ENCODE measurements around the gene QSOX2. TPM values are rescaled to one million over a fixed set of nuclear protein-coding genes. Genes with fewer than 3 reads are reported as not detected.
A peak's percentile ranks its signal among the peaks of the same experiment; 100 is the strongest.

The QSOX2 gene
- total RNA-seq, 1 donor from 2014 or later, result 15.5 TPM

DNA sequence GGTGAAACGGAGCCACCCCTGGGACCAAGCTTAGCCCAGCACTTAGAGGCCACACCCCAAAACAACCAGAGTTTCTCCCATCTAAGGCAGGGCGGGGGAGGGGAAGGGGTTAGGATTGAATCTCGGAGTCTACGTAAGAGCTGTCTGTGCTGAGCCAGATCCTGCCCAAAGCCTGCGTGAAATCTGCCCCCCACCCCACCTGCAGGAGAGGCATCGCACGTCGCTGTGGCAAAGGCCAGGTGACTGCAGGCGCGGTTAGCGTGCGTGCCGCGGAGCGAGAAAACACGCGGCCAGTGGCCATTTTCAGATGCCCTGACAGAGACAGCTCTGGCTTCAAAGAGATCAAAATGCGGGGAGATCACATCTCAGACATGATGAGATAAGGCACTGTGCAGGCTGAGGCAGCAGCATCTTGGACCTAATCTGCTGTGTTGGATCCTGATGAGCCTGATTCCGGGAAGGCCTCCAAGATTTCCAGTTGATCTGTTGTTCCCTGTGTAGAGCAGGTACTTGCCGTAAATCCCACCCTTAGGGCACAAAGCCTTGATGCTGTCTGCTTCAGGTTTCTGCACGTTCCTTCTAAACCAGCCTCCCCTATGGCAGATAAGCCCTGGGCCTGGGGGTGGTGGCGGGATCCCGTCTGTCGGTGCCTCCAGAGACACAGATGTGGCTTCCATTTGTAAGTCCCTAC, 2.5 kb upstream of the QSOX2 start:
- Mint-ChIP-seq H3K4me3 (ENCODE audit: unreplicated experiment) (no peak overlapping the region), H3K27me3 (ENCODE audit: unreplicated experiment) (peaks cover 13% of the 10 kb centered on the region), H3K9me3 (ENCODE audit: unreplicated experiment) (no peaks in the 10 kb centered on the region), H3K36me3 (ENCODE audit: unreplicated experiment) (no peaks in the 10 kb centered on the region), H3K4me1 (ENCODE audit: unreplicated experiment) (peaks cover 22% of the 10 kb centered on the region), H3K27ac (ENCODE audit: unreplicated experiment) (no peak overlapping the region)
- DNase-seq (ENCODE audit: extremely low spot score, unreplicated experiment), result no peak
- TF ChIP-seq CTCF (IDR thresholded peaks at IDR 0.05), result no peak

DNA sequence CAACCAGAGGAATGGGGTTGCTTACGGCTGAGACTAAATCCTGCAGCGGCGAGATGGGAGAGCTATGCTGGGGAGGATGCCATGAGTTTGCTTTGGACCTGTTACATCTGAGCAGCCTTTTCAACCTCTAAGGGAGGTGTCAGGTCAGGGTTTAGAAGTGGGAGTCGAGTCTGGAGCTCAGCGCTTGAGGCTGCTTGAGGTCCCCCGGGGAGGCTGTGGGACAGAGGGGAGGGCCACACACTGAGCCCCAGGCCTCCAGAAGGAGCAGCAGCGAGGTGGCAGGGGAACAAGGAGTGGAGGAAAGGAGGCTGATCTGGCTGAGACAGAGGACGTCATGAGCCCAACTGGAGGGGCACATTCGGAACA, 1.9 kb upstream of the QSOX2 start:
- H3K27me3 Mint-ChIP-seq (ENCODE audit: unreplicated experiment), result peaks cover 13% of the 10 kb centered on the region
- DNase-seq (ENCODE audit: extremely low spot score, unreplicated experiment), result no peak
- peaks cover 22% of the 10 kb centered on the region for H3K4me1 Mint-ChIP-seq (ENCODE audit: unreplicated experiment)
- no peak overlapping the region for H3K27ac Mint-ChIP-seq (ENCODE audit: unreplicated experiment)
- no peaks in the 10 kb centered on the region for H3K9me3 Mint-ChIP-seq (ENCODE audit: unreplicated experiment)
- no peak for TF ChIP-seq CTCF (IDR thresholded peaks at IDR 0.05)
- H3K36me3 Mint-ChIP-seq (ENCODE audit: unreplicated experiment), result no peaks in the 10 kb centered on the region
- H3K4me3 Mint-ChIP-seq (ENCODE audit: unreplicated experiment), result no peak overlapping the region

- no peak for DNase-seq (ENCODE audit: extremely low spot score, unreplicated experiment)
- H3K27ac Mint-ChIP-seq (ENCODE audit: unreplicated experiment), result no peak overlapping the region
- no peaks in the 10 kb centered on the region for H3K36me3 Mint-ChIP-seq (ENCODE audit: unreplicated experiment)
- H3K9me3 Mint-ChIP-seq (ENCODE audit: unreplicated experiment), result no peaks in the 10 kb centered on the region
- H3K4me3 Mint-ChIP-seq (ENCODE audit: unreplicated experiment), result peak overlapping the region; percentile 40
- peaks cover 13% of the 10 kb centered on the region for H3K27me3 Mint-ChIP-seq (ENCODE audit: unreplicated experiment)
- peaks cover 22% of the 10 kb centered on the region for H3K4me1 Mint-ChIP-seq (ENCODE audit: unreplicated experiment)
- no peak for TF ChIP-seq CTCF (IDR thresholded peaks at IDR 0.05)
Measured at GRCh38 chr9:136246849-136247550, 1.4 kb upstream of the QSOX2 start.

GRCh38 chr9:136244969-136245218, 718 bp downstream of the QSOX2 start:
- no peak for DNase-seq (ENCODE audit: extremely low spot score, unreplicated experiment)
- H3K4me1 Mint-ChIP-seq (ENCODE audit: unreplicated experiment), result peaks cover 22% of the 10 kb centered on the region
- H3K27ac Mint-ChIP-seq (ENCODE audit: unreplicated experiment), result peak overlapping the region; percentile 43
- H3K9me3 Mint-ChIP-seq (ENCODE audit: unreplicated experiment), result no peaks in the 10 kb centered on the region
- no peak for TF ChIP-seq CTCF (IDR thresholded peaks at IDR 0.05)
- H3K36me3 Mint-ChIP-seq (ENCODE audit: unreplicated experiment), result no peaks in the 10 kb centered on the region
- H3K4me3 Mint-ChIP-seq (ENCODE audit: unreplicated experiment), result peak overlapping the region; percentile 85
- peaks cover 3% of the 10 kb centered on the region for H3K27me3 Mint-ChIP-seq (ENCODE audit: unreplicated experiment)

DNA sequence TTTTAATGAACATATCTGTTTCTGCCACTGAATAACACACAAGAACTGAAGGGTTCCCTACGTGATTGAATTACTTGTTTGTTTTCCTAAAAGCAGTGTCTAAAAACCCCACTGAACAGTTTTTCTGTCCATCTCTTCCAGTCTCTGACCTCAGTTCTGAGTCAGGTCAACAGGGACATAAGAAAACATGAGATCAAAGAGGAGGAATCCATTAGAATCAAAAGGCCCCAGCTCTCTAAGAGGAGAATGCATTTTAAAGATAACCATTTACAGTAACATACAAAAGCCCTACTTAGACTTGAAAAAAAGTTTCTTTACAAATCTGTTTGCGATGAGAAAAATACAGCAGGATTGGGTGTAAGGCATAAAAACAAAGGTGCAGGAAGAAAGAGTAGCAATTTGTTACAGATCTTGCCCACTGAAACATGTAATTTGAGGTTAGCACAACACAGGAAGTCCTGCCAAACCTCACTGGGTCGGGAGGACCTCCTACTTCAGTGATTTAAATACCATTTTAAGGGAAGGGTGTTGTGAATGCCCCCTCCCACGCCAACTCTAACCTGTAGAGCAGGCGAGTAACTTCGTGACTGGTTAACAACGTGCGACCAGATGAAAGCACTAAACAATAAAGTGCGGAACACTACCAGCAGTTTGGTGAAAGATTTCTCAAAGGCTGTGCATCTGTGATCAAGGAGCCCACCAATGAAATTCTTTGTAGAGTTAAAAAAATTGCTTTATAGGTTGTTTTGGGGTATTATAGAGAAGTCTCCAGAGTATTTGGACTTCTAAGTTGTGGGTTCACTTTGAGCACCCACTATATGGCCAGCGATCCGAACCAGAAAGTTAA, 1.3 kb downstream of the QSOX2 start:
- Mint-ChIP-seq H3K4me1 (ENCODE audit: unreplicated experiment) (peaks cover 22% of the 10 kb centered on the region), H3K27me3 (ENCODE audit: unreplicated experiment) (no peaks in the 10 kb centered on the region), H3K36me3 (ENCODE audit: unreplicated experiment) (no peaks in the 10 kb centered on the region), H3K4me3 (ENCODE audit: unreplicated experiment) (peak overlapping the region; percentile 85), H3K9me3 (ENCODE audit: unreplicated experiment) (no peaks in the 10 kb centered on the region), H3K27ac (ENCODE audit: unreplicated experiment) (no peak overlapping the region)
- no peak for DNase-seq (ENCODE audit: extremely low spot score, unreplicated experiment)
- TF ChIP-seq CTCF (IDR thresholded peaks at IDR 0.05), result no peak

Data from osteocyte (in vitro differentiated cells).